GM21723 (cell line): ENCODE data around the gene IL24.

ENCODE experiments used
- ATAC-seq: cut with Tn5 transposase; IDR thresholded peaks from one replicate; pipeline ENCODE4 v1.9.1; 2021; ENCODE audit warnings: mild to moderate bottlenecking, moderate library complexity; ENCODE audit not compliant: unreplicated experiment

IL24 gene

GRCh38 chr1:206947255-206947654 is 50.0 kb downstream of the IL24 start:
- no peak for ATAC-seq

DNA sequence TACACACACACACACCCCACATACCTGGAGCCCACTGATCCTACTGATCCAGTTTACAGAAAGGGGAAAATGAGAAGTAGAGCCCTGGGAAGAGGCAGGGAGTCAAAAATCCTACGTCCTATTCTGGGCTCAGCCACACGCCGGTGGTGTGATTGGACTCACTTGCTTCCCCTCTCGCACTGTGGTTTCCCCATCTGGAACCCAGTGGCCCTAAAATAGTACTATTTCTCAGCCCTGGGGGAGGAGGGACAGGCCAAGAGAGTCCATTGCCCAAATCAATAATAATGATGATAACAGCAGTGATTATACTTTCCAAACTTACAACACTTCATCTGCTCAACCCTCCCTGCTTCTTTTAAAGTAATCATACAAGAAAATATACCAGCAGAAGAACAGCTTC is 52.0 kb downstream of the IL24 start:
- no peak for ATAC-seq

- no peak for ATAC-seq
Measured at GRCh38 chr1:206949641-206950040, 52.4 kb downstream of the IL24 start.

DNA sequence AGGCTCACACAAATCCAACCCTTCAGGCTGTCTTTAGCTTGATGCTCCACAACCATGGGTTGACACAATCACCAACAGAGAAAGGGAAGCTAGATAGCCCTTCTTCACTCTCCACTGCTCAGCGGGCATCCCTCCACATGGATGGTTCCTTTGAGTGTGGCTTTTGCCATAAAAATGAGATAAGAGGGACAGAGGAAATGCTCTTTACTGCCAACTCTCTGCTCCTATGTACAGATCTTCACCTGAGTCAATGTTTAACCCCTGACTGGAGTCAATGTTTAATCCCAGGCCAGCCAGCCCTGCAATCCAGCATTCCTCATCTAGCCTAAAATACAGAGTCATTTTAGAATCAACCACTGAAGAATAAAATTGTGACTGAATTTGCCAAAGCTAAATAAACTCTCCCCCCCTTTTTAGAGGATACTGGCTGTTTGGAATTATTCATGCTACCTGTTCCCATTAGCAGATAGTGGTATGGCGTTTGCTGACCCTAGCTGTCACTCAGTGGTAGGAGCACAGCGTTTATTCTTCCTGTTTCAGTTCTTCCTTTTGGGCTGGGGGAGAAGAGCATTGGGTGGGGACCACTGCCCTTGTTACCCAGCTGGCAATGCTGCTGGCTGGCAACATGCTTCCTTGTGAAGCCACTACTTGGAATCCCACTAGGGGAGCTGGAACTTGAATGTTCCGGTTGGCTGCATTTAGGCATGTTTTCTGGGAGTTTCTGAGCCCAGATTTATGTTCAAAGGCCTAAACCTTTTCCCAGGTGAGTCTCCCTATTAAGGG is 54.3 kb downstream of the IL24 start:
- ATAC-seq, result no peak

DNA sequence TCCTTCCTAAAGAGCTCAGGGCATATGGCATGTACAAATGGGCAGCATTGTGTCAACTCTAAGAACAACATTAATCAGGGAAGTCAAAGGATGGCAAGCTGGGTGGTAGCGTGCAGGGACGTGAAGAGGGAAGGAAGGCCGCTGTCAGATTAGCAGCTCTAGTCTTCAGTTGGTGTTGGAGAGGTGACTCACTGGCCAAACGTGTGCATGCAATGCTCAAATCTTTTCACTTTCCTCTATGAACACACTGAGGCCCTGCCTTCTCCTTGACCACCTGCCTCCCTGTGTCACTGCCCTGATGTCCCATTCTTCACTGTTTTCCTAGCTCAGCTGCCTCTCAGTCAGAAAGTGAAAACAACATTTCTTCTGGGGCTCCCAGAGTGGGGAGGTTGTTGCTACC is 54.9 kb downstream of the IL24 start:
- ATAC-seq, result no peak

GRCh38 chr1:206953126-206953525 is 55.9 kb downstream of the IL24 start:
- ATAC-seq, result no peak

DNA sequence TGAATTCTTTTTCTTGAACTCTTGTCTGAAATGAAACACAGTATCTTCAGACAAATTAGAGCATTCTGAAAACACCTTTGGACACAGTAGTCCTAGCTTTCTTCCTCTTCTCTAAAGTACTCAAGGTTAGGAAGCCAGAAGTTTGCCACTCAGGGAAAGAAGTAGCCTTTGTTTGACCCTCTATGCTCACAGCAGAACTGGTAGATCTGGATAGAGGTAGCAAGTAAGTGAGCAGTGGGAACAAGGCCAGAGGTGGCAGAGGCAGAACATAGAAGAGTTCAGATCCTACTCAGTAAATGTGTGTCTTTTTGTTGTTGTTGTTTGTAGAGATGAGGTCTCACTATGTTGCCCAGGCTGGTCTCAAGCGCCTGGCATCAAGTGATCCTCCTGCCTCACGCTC is 56.4 kb downstream of the IL24 start:
- no peak for ATAC-seq
